Activated CD4-positive, alpha-beta T cell treated with anti-CD3 and anti-CD28 coated beads for 1 hour (primary cell): ENCODE measurements around the gene DLG4.
"Not testable (repeated sequence)": the region's sequence is repeated elsewhere in the genome, so short reads cannot be mapped to it uniquely, and the experiment has no call there.

ENCODE experiments used
- DNase-seq: peaks from one replicate; pipeline ENCODE4 v3.0.0-alpha.2; 2020

DLG4 gene

GRCh38 chr17:7179317-7180254, 40.0 kb downstream of the DLG4 start, which contains the start of gene ASGR1:
ASGR1 (minus strand) TSS chr17:7179370; CDS start chr17:7178563, 807 bp downstream.
- DNase-seq = no peak

DNA sequence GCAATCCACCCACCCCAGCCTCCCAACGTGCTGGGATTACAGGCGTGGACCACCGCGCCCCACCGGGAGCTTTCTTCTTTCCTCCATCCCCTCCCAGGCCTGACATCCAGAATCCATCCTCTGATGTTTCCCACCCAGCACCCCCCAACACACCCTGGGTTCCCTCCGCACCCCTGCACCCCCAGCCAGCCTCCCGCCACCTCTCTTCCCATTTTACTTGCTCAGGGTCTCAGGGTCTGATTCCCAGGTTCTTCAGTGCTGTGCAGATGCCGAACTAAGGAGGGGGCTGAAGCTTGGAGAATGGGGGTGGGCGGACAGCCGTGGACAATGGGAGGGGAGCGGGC, 40.7 kb downstream of the DLG4 start:
- DNase-seq = no peak

GRCh38 chr17:7177954-7178477, 41.6 kb downstream of the DLG4 start:
- no peak for DNase-seq

- peak; percentile 53 for DNase-seq
Measured at GRCh38 chr17:7177191-7177953, 42.3 kb downstream of the DLG4 start.

DNA sequence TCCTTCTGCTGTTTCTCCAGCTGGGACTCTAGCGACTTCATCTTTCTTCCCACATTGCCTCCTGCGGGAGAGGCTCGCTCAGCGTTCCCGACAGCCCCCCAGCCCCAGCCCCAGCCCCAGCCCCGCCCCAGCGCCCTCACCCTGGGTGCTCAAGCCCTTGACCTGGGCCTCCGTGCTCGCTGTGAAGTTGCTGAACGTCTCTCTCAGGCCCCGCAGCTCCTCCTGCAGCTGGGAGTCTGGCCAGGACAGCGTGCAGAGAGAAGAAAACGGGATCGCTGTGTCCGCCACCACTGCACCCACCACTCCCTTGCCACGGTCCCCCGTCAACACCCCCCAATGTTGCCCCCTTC, 42.8 kb downstream of the DLG4 start:
- DNase-seq = no peak

- no peak for DNase-seq
Measured at GRCh38 chr17:7176107-7176840, 43.4 kb downstream of the DLG4 start.

- DNase-seq = no peak
Measured at GRCh38 chr17:7175330-7175733, 44.3 kb downstream of the DLG4 start.

GRCh38 chr17:7174603-7175326, 44.9 kb downstream of the DLG4 start:
- DNase-seq = no peak

DNA sequence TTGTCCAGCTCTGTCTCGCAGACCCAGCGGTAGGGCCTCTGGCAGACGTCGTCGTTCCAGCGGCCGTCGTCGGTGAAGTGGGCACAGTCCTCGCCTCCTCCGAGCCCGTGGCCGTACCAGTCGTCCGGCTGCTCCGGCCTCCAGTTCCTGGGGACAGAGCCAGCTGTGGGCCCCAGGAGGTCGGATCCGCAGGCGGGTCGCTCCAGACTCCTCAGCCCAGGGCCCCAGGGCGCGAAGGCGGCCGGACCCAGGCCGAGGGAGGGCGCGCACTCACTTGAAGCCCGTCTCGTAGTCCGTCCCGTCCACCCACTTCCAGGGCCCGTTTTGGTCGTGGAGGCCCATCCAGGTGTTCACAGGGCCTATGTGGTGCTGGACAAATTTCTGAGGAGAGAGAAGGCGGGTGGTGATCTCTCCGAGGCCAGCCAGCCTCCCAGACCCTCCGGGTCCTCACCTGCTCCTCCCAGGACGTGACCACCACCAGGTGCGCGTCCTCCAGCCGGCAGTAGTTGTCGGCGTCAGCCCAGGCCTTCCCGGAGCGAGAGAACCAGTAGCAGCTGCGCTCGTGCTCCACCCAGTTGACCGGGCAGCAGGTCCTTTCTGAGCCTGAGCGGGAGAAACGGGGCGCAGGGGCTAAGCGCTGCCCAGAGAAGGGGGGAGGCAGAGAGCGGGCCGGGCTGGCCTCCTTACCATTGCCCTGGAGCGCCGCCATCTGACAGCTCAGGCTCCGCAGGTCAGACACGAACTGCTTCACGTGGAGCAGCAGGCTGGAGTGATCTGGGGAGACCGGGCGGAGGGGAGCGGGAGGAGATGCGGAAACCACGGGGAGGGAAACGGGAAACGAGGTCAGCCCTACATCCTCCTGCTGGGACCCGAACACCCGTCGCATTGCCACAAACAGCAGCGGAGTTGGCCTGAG, 45.7 kb downstream of the DLG4 start:
- peak; percentile 24 for DNase-seq

DNA sequence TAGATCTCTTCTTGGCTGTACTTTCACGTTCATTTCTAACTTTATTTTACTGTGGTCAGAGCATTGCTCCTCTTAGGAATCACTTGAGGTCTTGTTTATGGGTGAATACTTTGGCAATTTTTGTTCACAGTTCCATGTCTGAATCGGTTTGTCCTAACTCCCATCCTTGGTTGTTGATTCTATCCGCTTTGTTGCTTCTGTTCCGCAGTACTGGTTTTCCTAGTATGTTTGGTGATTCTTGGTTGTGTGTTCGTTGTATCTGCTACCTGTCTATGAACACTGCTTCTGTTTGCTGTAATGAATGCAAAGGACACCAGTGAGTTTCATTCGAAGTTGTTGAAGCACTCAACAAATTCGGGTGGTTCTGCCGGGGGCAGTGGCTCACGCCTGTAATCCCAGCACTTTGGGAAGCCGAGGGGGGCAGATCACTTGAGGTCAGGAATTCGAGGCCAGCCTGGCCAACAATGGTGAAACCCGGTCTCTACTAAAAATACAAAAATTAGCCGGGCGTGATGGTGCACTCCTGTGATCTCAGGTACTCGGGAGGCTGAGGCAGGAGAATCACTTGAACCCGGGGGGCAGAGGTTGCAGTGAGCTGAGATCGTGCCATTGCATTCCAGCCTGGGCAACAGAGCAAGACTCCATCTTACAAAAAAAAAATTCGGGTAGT, 47.0 kb downstream of the DLG4 start:
- DNase-seq = not testable (repeated sequence)

DNA sequence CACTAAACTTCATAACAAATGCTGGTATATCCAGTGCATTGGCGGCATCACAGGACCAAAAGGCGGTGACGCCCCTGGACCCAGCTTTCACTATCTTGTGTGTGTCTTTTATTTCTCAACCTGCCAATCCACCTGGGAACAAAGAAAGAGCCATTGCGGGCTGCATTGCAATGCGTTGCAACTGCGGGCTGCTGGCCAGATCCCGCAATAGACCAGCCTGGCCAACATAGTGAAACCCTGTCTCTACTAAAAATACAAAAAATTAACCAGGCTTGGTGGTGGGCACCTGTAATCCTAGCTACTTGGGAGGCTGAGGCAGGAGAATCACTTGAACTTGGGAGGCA, 50.1 kb downstream of the DLG4 start:
- not testable (repeated sequence) for DNase-seq

DNA sequence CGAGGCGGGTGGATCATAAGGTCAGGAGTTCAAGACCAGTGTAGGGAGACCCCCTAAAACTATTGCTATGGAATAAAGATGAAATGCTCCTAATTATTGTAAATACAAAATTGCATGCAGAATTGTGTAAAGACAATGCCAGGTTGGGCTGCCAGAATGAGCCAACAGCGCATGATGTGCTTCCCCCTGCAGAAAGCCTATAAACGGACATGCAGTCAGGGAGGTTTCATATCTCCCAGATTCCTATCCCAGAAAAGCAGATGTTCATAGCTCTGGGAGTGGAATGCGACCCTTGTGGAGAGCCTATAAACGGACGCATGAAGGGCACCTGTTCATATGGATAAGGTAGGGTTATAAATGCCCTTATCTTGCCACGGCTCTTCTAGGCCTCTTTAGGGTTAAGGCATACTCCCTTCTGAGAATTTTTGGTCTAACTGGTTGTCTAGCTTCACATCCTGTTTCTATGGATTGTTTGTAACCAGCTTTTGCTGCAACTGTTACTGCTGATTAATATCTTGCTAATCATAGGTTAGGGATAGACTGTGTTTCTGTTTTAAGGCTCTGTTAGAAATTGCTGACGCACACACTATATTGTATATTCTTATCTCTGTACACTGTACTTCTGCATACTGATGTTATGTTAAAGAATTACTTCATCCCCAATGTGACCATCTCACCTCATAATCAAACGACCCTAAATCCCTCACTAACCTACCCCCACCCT, 50.6 kb downstream of the DLG4 start:
- not testable (repeated sequence) for DNase-seq

- DNase-seq = no peak
Measured at GRCh38 chr17:7167832-7168231, 51.8 kb downstream of the DLG4 start.

DNA sequence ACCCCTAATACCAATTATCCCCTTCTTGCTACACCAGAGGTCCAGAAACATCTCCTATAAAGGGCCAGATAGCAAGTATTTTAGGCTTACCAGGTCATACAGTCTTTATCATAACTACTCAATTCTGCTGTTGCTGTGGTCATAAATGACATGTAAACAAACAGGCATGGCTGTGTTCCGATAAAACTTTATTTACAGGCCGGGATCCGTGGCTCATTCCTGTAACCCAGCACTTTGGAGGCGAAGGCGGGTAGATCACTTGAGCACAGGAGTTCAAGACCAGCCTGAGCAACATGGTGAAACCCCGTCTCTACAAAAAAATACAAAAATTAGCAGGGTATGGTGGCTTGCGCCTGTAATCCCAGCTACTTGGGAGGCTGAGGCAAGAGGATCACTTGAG, 52.8 kb downstream of the DLG4 start:
- DNase-seq = no peak

DNA sequence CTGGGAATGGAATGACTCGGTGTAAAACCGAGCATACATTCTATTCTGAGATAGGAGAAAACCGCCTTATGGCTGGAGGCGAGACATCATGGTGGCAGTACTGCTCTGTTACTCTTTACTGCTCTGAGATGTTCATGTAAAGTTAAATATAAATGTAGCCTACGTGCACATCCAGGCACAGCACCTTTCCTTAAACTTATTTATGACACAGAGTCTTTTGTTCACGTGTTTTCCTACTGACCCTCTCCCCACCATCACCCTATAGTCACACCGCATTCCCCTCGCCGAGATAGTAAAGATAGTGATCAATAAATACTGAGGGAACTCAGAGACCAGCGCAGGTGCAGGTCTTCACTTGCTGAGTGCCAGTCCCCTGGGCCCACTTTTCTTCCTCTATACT, 60.1 kb downstream of the DLG4 start:
- not testable (repeated sequence) for DNase-seq

GRCh38 chr17:7158424-7158823, 61.2 kb downstream of the DLG4 start:
- DNase-seq = not testable (repeated sequence)

GRCh38 chr17:7156342-7156940, 63.2 kb downstream of the DLG4 start:
- no peak for DNase-seq

DNA sequence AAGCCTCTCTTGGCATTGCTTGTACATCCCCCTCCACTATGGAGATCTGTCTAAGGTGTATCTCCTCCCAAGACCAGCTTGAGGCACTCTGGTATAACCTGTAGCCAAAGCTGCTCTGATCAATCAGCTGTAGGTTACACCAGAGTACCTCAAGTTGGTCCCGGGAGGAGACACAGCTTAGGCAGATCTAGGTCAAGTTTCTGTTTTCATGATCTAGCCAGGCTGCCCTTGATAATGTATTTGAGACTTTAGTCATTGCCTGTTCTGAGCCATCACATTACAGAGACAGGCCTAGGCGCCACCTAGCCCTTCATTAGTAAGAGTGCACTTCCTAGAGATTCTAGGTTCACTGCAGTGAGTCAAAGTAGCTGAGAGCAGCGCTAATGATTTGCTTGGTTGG, 71.9 kb downstream of the DLG4 start:
- no peak for DNase-seq

DNA sequence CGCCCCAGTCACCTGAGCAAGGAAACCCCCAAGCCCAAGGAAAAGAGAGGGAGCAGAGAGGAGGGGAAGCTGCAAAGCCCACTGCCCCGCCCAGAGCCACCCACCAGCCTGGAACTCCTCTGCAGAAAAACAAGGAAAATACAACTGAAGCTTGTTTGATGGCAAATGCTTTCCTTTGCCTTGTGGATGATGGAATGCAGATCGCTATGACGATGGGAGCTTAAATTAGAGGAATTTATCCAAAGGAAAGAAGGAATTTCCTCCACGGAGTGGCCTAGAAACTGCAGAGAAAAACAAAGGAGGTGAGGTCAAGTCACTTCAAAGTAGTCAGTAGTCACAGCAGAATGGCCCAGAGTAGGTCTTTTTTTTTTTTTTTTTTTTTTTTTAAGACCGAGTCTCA, 73.5 kb downstream of the DLG4 start:
- DNase-seq = no peak

- DNase-seq = no peak
Measured at GRCh38 chr17:7144213-7144612, 75.4 kb downstream of the DLG4 start.
